ENCODE data around the gene BST1. TPM values are rescaled to one million over a fixed set of nuclear protein-coding genes. Genes with fewer than 3 reads are reported as not detected.

BST1 gene
- total and polyA plus RNA-seq, 2 of the 8 experiments (the other 6 are each of a cell fraction or from before 2014, with no cell fraction given): 0.52 to 0.54 TPM

- TF ChIP-seq CHD7 (IDR thresholded peaks at IDR 0.05; ENCODE audit: insufficient replicate concordance, low read length): no peak
Measured at GRCh38 chr4:15718465-15718864, 15.6 kb downstream of the BST1 start (continued).
